GM12892 (cell line): ENCODE results near the gene XPR1.

ENCODE experiments used
- POLR2A ChIP-seq: IDR thresholded peaks from 2 replicates; pipeline ENCODE4 v1.6.1; 2011; ENCODE audit warnings: low read depth, low read length, control low read depth
- POLR2AphosphoS5 ChIP-seq: IDR thresholded peaks from 2 replicates; pipeline ENCODE4 v1.6.1; 2011; ENCODE audit warnings: low read depth, low read length, control low read depth

DNA sequence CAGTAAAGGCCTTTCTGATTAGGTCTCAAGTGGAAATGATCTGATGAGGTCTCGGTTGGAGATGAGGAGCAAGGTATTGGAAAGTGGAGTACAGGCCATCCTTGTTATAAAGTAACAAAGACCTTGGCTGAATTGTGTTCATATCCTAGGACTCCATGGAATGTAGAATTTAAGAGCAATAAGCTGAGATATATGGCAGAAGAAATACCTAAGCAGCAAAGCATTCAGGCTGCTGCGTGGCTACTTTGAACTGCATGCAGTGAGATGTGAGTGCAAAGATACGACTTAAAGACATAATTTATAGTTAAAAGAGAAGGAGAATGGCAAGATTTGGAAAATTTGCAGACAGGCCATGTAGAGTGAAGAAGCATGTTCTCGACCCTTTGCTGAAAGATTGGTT lies 11.2 kb upstream of the XPR1 start:
- TF ChIP-seq POLR2AphosphoS5 (no peak), POLR2A (no peak)
